Upper lobe of left lung (tissue), 6 donors: ENCODE measurements around the gene SAP30. TPM values are rescaled to one million over a fixed set of nuclear protein-coding genes. Genes with fewer than 3 reads are reported as not detected.
A peak's percentile ranks its signal among the peaks of the same experiment; 100 is the strongest.

Experiments
- ATAC-seq, 2 donors: fragments of 200-7000 bp; cut with Tn5 transposase; one replicate each; pipeline ENCODE4 v1.9.1; 2022; ENCODE audit warnings: mild to moderate bottlenecking in 2 of 2, moderate library complexity in 2 of 2; ENCODE audit not compliant: low FRiP score in 2 of 2
- DNase-seq, 2 donors: peaks; one replicate each; pipeline ENCODE4 v3.0.0-alpha.2; 2019 to 2020
- H3K27ac ChIP-seq, 4 donors: fragments of 200-600 bp; sonication (generic); one replicate each; pipeline ENCODE4 v1.5.1; 2016 to 2019
- H3K27me3 ChIP-seq, 4 donors: fragments of 200-600 bp; sonication (generic); one replicate each; pipeline ENCODE4 v1.5.1; 2017 to 2019
- H3K36me3 ChIP-seq, 4 donors: fragments of 200-600 bp; sonication (generic); one replicate each; pipeline ENCODE4 v1.5.1; 2016 to 2019
- H3K4me1 ChIP-seq, 4 donors: fragments of 200-600 bp; sonication (generic); one replicate each; pipeline ENCODE4 v1.5.1; 2018 to 2019
- H3K4me3 ChIP-seq, 4 donors: fragments of 200-600 bp; sonication (generic); one replicate each; pipeline ENCODE4 v1.5.1; 2017 to 2019; ENCODE audit warnings: mild to moderate bottlenecking in 2 of 4, moderate library complexity in 1 of 4
- H3K9me3 ChIP-seq, 4 donors: fragments of 200-600 bp; sonication (generic); one replicate each; pipeline ENCODE4 v1.5.1; 2018 to 2019
- CTCF ChIP-seq, 6 experiments: fragments of 450-650 bp in 4 of 6; fragments of 200-600 bp in 2 of 6; sonication (generic) in 2 of 6; IDR thresholded peaks; one replicate each; pipeline ENCODE4 v1.5.1; 2016 to 2019; ENCODE audit warnings: antibody characterized with exemption in 6 of 6
- EP300 ChIP-seq, 4 donors: sonication (generic); formaldehyde crosslinking; IDR thresholded peaks; one replicate each; pipeline ENCODE4 v1.5.1; 2017; ENCODE audit warnings: antibody characterized with exemption in 4 of 4, control low read depth in 2 of 4
- POLR2A ChIP-seq, 4 donors: fragments of 450-650 bp; IDR thresholded peaks; one replicate each; pipeline ENCODE4 v1.5.1; 2016 to 2017; ENCODE audit warnings: antibody characterized with exemption in 4 of 4, mild to moderate bottlenecking in 2 of 4
- POLR2AphosphoS5 ChIP-seq, 2 donors: sonication (generic); formaldehyde crosslinking; IDR thresholded peaks; one replicate each; pipeline ENCODE4 v1.5.1; 2017; ENCODE audit warnings: antibody characterized with exemption in 2 of 2
- WGBS, 2 donors: methylation state at CpG; one replicate each; pipeline ENCODE4 v1.1.5; 2017 to 2018; 5-methylcytosine and 5-hydroxymethylcytosine counted together
- total RNA-seq, 6 donors: library from RNA; depleted of rRNA in 4 of 6; stranded (reverse); fragments of >200 nt in 4 of 6; gene quantifications; one replicate each; pipeline versions ENCODE4 v1.1.0 to v1.2.1, GENCODE V29; 2016 to 2021
- donor health status: DM: no; HTN: no; CAD: no; lungs with moderate emphysema.
- donor health status: DM: no; HTN: yes; CAD: no; lungs with severe emphysema.

SAP30 gene
- total RNA-seq, 6 donors from 2014 or later, result 15.0 to 39.8 (median 18.8) TPM

DNA sequence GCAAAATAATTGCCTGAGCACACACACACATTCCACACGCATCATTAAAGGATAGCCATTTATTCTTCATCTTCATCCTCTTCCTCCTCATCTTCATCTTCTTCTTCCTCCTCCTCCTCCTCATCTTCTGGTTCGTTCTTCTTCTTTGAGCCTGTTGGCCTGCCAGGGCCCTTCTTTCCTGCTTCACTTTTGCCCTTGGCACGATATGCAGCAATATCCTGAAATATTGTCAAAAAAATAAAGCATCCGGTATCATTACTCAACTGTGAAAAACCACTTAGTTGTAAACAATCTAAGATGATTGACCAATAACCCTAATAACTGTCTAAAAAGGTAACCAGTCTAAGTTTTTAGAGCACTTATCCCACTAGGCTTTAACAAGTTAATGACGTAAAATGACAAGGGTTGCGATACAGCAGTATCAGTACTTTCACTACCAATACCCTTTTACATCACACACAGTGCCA is 38.7 kb upstream of the SAP30 start:
- WGBS, 2 donors, result 32 to 38% methylated on average over 6 of the region's 6 CpGs
- TF ChIP-seq POLR2AphosphoS5 (IDR thresholded peaks at IDR 0.05), result peak in 1 of 2 donors; percentile 16
- no peak for TF ChIP-seq EP300 (IDR thresholded peaks at IDR 0.05)
- TF ChIP-seq CTCF (IDR thresholded peaks at IDR 0.05), result no peak
- no peak for TF ChIP-seq POLR2A (IDR thresholded peaks at IDR 0.05)
- Histone ChIP-seq H3K4me1 (peaks cover 11 to 23% (median 20%) of the 10 kb centered on the region in 4 donors), H3K4me3 (peak overlapping the region in 3 of 4 donors; percentile 91 to 93 (median 92)), H3K27me3 (no peaks in the 10 kb centered on the region), H3K9me3 (no peaks in the 10 kb centered on the region), H3K27ac (peak overlapping the region; percentile 94 to 100 (median 98)), H3K36me3 (peaks cover 0 to 42% (median 5%) of the 10 kb centered on the region in 4 donors)
- DNase-seq, result no peak
- no peak for ATAC-seq

DNA sequence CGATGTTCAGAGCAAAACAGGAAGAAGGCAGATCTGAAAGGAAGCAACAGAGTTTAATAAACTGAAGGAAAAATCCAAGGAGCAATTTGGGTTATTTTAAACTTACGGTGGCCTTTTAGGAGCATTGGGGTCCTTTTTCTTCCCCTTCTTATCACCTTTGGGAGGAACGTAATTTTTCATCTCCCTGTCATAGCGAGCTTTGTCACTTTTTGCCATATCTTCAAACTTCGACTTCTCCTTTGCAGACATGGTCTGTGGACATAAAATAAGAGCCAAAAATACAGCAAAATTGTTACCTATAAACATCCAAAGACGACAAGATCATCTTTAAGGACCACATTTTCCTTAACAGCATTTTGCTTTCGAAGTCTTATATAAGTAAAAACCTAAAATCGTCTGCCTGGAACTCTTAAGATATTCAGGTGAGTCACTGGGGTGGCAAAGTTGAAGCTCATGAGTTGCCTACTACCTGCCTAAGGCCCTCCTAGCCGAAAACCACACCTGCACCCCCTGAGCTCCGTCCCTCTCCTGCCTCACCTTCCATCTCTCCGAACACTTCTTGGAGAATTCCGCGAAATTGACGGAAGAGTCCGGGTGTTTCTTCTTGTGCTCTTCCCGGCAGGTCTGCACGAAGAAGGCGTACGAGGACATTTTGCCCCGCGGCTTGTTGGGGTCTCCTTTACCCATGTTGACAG is 37.6 kb upstream of the SAP30 start:
- no peak for TF ChIP-seq CTCF (IDR thresholded peaks at IDR 0.05)
- Histone ChIP-seq H3K27ac (peak overlapping the region; percentile 94 to 100 (median 98)), H3K4me1 (peaks cover 11 to 23% (median 20%) of the 10 kb centered on the region in 4 donors), H3K27me3 (no peaks in the 10 kb centered on the region), H3K36me3 (peaks cover 0 to 39% (median 5%) of the 10 kb centered on the region in 4 donors), H3K9me3 (no peaks in the 10 kb centered on the region), H3K4me3 (peak overlapping the region; percentile 91 to 93 (median 92))
- WGBS, 2 donors, result 6 to 7% methylated on average over 19 to 21 of the region's 21 CpGs
- DNase-seq (no peak), ATAC-seq (no peak)

DNA sequence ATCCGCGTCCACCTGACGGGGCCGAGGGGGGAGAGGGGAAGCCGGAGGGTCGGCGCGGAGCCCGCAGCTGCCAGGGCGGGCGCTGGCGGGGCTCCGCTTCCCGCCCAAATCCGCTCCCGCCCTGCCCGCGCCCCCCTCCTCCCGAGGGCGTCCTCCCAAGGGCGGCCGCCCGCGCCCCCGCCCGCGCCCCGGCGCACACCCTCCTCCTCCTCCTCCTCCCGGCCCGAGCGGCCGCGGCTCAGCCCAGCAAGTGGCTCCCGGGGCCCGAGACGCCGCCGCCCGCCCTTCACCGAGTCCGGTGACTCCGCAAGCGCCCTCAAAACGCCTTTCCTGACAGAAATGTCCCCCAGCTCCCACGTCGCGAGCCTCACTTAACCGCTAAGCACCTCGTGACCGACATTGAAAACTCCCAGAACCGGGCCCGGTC is 37.1 kb upstream of the SAP30 start:
- peak overlapping the region; percentile 94 to 100 (median 98) for H3K27ac ChIP-seq
- TF ChIP-seq POLR2AphosphoS5 (IDR thresholded peaks at IDR 0.05) (no peak), CTCF (IDR thresholded peaks at IDR 0.05) (no peak), POLR2A (IDR thresholded peaks at IDR 0.05) (no peak), EP300 (IDR thresholded peaks at IDR 0.05) (no peak)
- DNase-seq (peak; percentile 63 to 94), ATAC-seq (peak; percentile 19 to 66)
- peaks cover 0 to 34% (median 3%) of the 10 kb centered on the region in 4 donors for H3K36me3 ChIP-seq
- no peaks in the 10 kb centered on the region for H3K27me3 ChIP-seq
- WGBS, 2 donors, result 0 to 1% methylated on average over 4 to 18 of the region's 53 CpGs
- peak overlapping the region; percentile 91 to 93 (median 92) for H3K4me3 ChIP-seq
- H3K9me3 ChIP-seq, result no peaks in the 10 kb centered on the region
- peaks cover 11 to 23% (median 20%) of the 10 kb centered on the region in 4 donors for H3K4me1 ChIP-seq

GRCh38 chr4:173334085-173334890 is 36.5 kb upstream of the SAP30 start, which contains the start of gene HMGB2:
Gene HMGB2, minus strand, starts transcription at chr4:173334358. Its CDS starts 709 bp downstream, at chr4:173333649.
- Histone ChIP-seq H3K9me3 (no peaks in the 10 kb centered on the region), H3K4me3 (peak within 1 kb of the TSS; percentile 91 to 93 (median 92)), H3K36me3 (peaks cover 0 to 28% (median 1%) of the 10 kb centered on the region in 4 donors), H3K27me3 (no peaks in the 10 kb centered on the region), H3K4me1 (peaks cover 11 to 23% (median 20%) of the 10 kb centered on the region in 4 donors), H3K27ac (peak within 1 kb of the TSS; percentile 94 to 100 (median 98))
- ATAC-seq (peak; percentile 98 to 100), DNase-seq (peak; percentile 90 to 100)
- 0% methylated on average over 17 to 61 of the region's 61 CpGs for WGBS, 2 donors
- TF ChIP-seq EP300 (IDR thresholded peaks at IDR 0.05), result peak in 1 of 4 donors; percentile 64
- TF ChIP-seq POLR2A (IDR thresholded peaks at IDR 0.05), result peak in 3 of 4 donors; percentile 95 to 99 (median 98)
- no peak for TF ChIP-seq CTCF (IDR thresholded peaks at IDR 0.05)
- TF ChIP-seq POLR2AphosphoS5 (IDR thresholded peaks at IDR 0.05), result peak; percentile 93 to 98
